ENCODE measurements around the gene XYLT1. TPM values are rescaled to one million over a fixed set of nuclear protein-coding genes. Genes with fewer than 3 reads are reported as not detected.

XYLT1 gene
- total RNA-seq, 1 donor from 2014 or later: 1.6 TPM

GRCh38 chr16:17215306-17215705 lies 255.5 kb downstream of the XYLT1 start:
- TF ChIP-seq, protein P1, sequence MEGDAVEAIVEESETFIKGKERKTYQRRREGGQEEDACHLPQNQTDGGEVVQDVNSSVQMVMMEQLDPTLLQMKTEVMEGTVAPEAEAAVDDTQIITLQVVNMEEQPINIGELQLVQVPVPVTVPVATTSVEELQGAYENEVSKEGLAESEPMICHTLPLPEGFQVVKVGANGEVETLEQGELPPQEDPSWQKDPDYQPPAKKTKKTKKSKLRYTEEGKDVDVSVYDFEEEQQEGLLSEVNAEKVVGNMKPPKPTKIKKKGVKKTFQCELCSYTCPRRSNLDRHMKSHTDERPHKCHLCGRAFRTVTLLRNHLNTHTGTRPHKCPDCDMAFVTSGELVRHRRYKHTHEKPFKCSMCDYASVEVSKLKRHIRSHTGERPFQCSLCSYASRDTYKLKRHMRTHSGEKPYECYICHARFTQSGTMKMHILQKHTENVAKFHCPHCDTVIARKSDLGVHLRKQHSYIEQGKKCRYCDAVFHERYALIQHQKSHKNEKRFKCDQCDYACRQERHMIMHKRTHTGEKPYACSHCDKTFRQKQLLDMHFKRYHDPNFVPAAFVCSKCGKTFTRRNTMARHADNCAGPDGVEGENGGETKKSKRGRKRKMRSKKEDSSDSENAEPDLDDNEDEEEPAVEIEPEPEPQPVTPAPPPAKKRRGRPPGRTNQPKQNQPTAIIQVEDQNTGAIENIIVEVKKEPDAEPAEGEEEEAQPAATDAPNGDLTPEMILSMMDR (IDR thresholded peaks at IDR 0.05; ENCODE audit: insufficient read depth, low read length, poor library complexity, severe bottlenecking): no peak
- H3K36me3 ChIP-seq (ENCODE audit: control insufficient read depth, insufficient read depth, low read length): no peaks in the 10 kb centered on the region

GRCh38 chr16:17213974-17214373 lies 256.8 kb downstream of the XYLT1 start:
- TF ChIP-seq, protein P1 (IDR thresholded peaks at IDR 0.05; ENCODE audit: insufficient read depth, low read length, poor library complexity, severe bottlenecking): no peak
- DNase-seq (ENCODE audit: low read depth): no peak
- H3K4me3 ChIP-seq (ENCODE audit: low read depth, low read length): no peak overlapping the region
- H3K27me3 ChIP-seq (ENCODE audit: control insufficient read depth, insufficient read depth, low read length): no peaks in the 10 kb centered on the region
- no peaks in the 10 kb centered on the region for H3K36me3 ChIP-seq (ENCODE audit: control insufficient read depth, insufficient read depth, low read length)

More at GRCh38 chr16:17215306-17215705, 255.5 kb downstream of the XYLT1 start:
- DNase-seq (ENCODE audit: low read depth): no peak
- no peak overlapping the region for H3K4me3 ChIP-seq (ENCODE audit: low read depth, low read length)
- no peaks in the 10 kb centered on the region for H3K27me3 ChIP-seq (ENCODE audit: control insufficient read depth, insufficient read depth, low read length)

DNA sequence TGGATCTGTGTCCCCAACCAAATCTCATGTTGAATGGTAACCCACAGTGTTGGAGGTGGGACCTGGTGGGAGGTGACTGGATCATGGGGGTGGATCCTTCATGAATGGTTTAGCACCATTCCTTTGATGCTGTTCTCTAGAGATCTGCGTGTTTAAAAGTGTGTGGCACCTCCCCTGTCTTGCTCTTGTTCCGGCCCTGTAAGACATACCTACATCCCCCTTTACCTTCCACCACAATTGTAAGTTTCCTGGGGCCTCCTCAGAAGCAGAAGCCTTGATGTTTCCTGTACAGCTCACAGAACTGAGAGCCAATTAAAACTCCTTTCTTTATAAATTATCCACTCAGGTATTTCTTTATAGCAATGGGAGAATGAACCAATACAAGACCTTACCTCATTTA lies 257.7 kb downstream of the XYLT1 start:
- Histone ChIP-seq H3K36me3 (ENCODE audit: control insufficient read depth, insufficient read depth, low read length) (no peaks in the 10 kb centered on the region), H3K27me3 (ENCODE audit: control insufficient read depth, insufficient read depth, low read length) (no peaks in the 10 kb centered on the region), H3K4me3 (ENCODE audit: low read depth, low read length) (no peak overlapping the region)
- DNase-seq (ENCODE audit: low read depth): no peak
- TF ChIP-seq, protein P1 (IDR thresholded peaks at IDR 0.05; ENCODE audit: insufficient read depth, low read length, poor library complexity, severe bottlenecking): no peak

- Histone ChIP-seq H3K4me3 (ENCODE audit: low read depth, low read length) (no peak overlapping the region), H3K27me3 (ENCODE audit: control insufficient read depth, insufficient read depth, low read length) (no peaks in the 10 kb centered on the region), H3K36me3 (ENCODE audit: control insufficient read depth, insufficient read depth, low read length) (no peaks in the 10 kb centered on the region)
- TF ChIP-seq, protein P1 (IDR thresholded peaks at IDR 0.05; ENCODE audit: insufficient read depth, low read length, poor library complexity, severe bottlenecking): no peak
- DNase-seq (ENCODE audit: low read depth): no peak
Observed at GRCh38 chr16:17212606-17213005, 258.2 kb downstream of the XYLT1 start.

DNA sequence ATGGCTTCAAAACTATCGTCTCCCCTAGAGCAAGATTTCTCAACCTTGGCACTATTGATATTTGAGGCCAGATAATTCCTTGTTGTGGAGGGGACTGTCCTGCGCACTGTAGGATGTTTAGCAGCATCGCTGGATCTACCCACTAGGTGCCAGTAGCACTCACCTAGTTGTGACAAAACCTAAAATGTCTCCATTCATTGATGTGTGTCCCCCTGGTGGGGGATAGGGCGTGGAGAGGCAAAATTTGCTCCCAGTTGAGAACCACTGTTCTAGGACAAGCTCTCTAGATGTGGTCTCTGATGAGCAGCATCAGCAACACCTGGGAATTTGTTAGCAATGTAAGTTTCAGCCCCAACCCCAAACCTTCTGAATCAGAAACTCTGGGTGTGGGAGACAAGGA lies 259.0 kb downstream of the XYLT1 start:
- H3K36me3 ChIP-seq (ENCODE audit: control insufficient read depth, insufficient read depth, low read length): no peaks in the 10 kb centered on the region
- TF ChIP-seq, protein P1 (IDR thresholded peaks at IDR 0.05; ENCODE audit: insufficient read depth, low read length, poor library complexity, severe bottlenecking): no peak
- H3K27me3 ChIP-seq (ENCODE audit: control insufficient read depth, insufficient read depth, low read length): no peaks in the 10 kb centered on the region
- H3K4me3 ChIP-seq (ENCODE audit: low read depth, low read length): no peak overlapping the region
- no peak for DNase-seq (ENCODE audit: low read depth)

GRCh38 chr16:17206712-17207111 lies 264.0 kb downstream of the XYLT1 start:
- Histone ChIP-seq H3K4me3 (ENCODE audit: low read depth, low read length) (no peak overlapping the region), H3K36me3 (ENCODE audit: control insufficient read depth, insufficient read depth, low read length) (no peaks in the 10 kb centered on the region), H3K27me3 (ENCODE audit: control insufficient read depth, insufficient read depth, low read length) (no peaks in the 10 kb centered on the region)
- TF ChIP-seq, protein P1 (IDR thresholded peaks at IDR 0.05; ENCODE audit: insufficient read depth, low read length, poor library complexity, severe bottlenecking): no peak
- no peak for DNase-seq (ENCODE audit: low read depth)
